K562 (cell line): ENCODE data around the gene BANP. TPM values are rescaled to one million over a fixed set of nuclear protein-coding genes. Genes with fewer than 3 reads are reported as not detected.

Experiments
- ATAC-seq: fragments of 200-7000 bp; cut with Tn5 transposase; 3 replicates; pipeline ENCODE4 v1.9.1; 2020; ENCODE audit warnings: moderate library complexity
- BruUV-seq: library from RNA; stranded (reverse); fragments of 400-500 nt; replicated peaks from 2 replicates; lab custom pipeline; 2021; lab: Mats Ljungman, UMichigan
- CTCF ChIA-PET: fragments of 300-600 bp; formaldehyde crosslinking; extraction: SDS; loops from one replicate; lab custom pipeline; 2021; ENCODE audit warnings: low intra/inter-chr PET ratio; lab: Yijun Ruan, JAX
- POLR2A ChIA-PET: fragments of 300-600, 350-650 bp; sonication (Branson Sonifier 250); formaldehyde crosslinking; extraction: SDS; loops from one replicate; lab custom pipeline; 2021; ENCODE audit warnings: antibody characterized with exemption, inconsistent platforms; lab: Yijun Ruan, JAX
- DNase-seq, 4 experiments: peaks; one replicate each; pipeline versions ENCODE4 v3.0.0 to v3.0.0-alpha.2; 2011 to 2018; ENCODE audit warnings: low spot score in 3 of 4, mixed read lengths in 3 of 4; ENCODE audit errors: extremely low read depth in 1 of 4
- FAIRE-seq: peaks from 2 replicates; lab custom pipeline; 2011; peaks lifted over from hg19 to GRCh38; lab: Jason Lieb, UNC
- H2AFZ ChIP-seq: 2 replicates; pipeline ENCODE4 v1.6.0; 2011; ENCODE audit warnings: low read depth, low read length, control low read depth, inconsistent platforms
- H3K27ac ChIP-seq: fragments of 200-600 bp; 3 replicates; pipeline ENCODE4 v1.8.0; 2011; ENCODE audit warnings: low read depth, mild to moderate bottlenecking, control low read depth, inconsistent platforms, low read length, moderate library complexity, mixed read lengths; ENCODE audit errors: extremely low read depth
- H3K27me3 ChIP-seq, 2 experiments: fragments of 300-600 bp in 1 of 2; 2 replicates in 1 of 2; 3 replicates in 1 of 2; pipeline versions ENCODE4 v1.6.0 to v1.8.0; 2011; ENCODE audit warnings: inconsistent platforms in 2 of 2, low read length in 2 of 2, mild to moderate bottlenecking in 1 of 2, mixed read lengths in 1 of 2, moderate library complexity in 1 of 2; ENCODE audit not compliant: control insufficient read depth in 2 of 2, insufficient read depth in 2 of 2
- H3K36me3 ChIP-seq: fragments of 300-600 bp; 3 replicates; pipeline ENCODE4 v1.8.0; 2011; ENCODE audit warnings: mild to moderate bottlenecking, low read length, inconsistent platforms; ENCODE audit not compliant: control insufficient read depth, insufficient read depth
- H3K4me1 ChIP-seq, 2 experiments: fragments of 200-600 bp in 1 of 2; replicated peaks in 1 of 2; 2 replicates in 1 of 2; 3 replicates in 1 of 2; pipeline versions ENCODE4 v1.5.1 to v1.8.0; 2011; ENCODE audit warnings: inconsistent platforms in 2 of 2, low read length in 2 of 2, mild to moderate bottlenecking in 1 of 2, mixed read lengths in 1 of 2, moderate library complexity in 1 of 2; ENCODE audit not compliant: control insufficient read depth in 2 of 2, insufficient read depth in 2 of 2
- H3K4me2 ChIP-seq: 2 replicates; pipeline ENCODE4 v1.6.1; 2011; ENCODE audit warnings: low read length, control low read depth, inconsistent platforms, mixed read lengths; ENCODE audit not compliant: insufficient read depth
- H3K4me3 ChIP-seq: fragments of 200-600 bp; sonication (generic), shearing (Covaris generic); 2 replicates; pipeline ENCODE4 v1.5.1; 2016; ENCODE audit warnings: control low read depth, inconsistent platforms
- H3K79me2 ChIP-seq: fragments of 200-600 bp; 3 replicates; pipeline ENCODE4 v1.8.0; 2011; ENCODE audit warnings: low read length, inconsistent platforms; ENCODE audit not compliant: control insufficient read depth, insufficient read depth
- H3K9ac ChIP-seq, 2 experiments: 2 replicates each; pipeline versions ENCODE4 v1.6.0 to v1.6.1; 2011; ENCODE audit warnings: low read depth in 2 of 2, low read length in 2 of 2, control low read depth in 1 of 2, inconsistent platforms in 1 of 2, mild to moderate bottlenecking in 1 of 2, mixed read lengths in 1 of 2; ENCODE audit not compliant: insufficient read depth in 1 of 2
- H3K9me1 ChIP-seq: one replicate; pipeline ENCODE4 v1.6.0; 2011; ENCODE audit warnings: inconsistent platforms, mild to moderate bottlenecking, low read length, moderate library complexity; ENCODE audit not compliant: control insufficient read depth, insufficient read depth
- H3K9me3 ChIP-seq: replicated peaks from 2 replicates; pipeline ENCODE4 v1.5.1; 2011; ENCODE audit warnings: low read depth, low read length, inconsistent platforms; ENCODE audit not compliant: control insufficient read depth, insufficient read depth
- H4K20me1 ChIP-seq: replicated peaks from 2 replicates; pipeline ENCODE4 v1.6.1; 2011; ENCODE audit warnings: low read length, inconsistent platforms, mixed read lengths; ENCODE audit not compliant: control insufficient read depth, insufficient read depth
- CHD2 ChIP-seq: IDR thresholded peaks from 2 replicates; pipeline ENCODE4 v1.6.1; 2011; ENCODE audit warnings: low read depth, low read length
- ERF ChIP-seq: fragments of 450-650 bp; formaldehyde crosslinking; IDR thresholded peaks from 2 replicates; pipeline ENCODE4 v1.4.0; 2020; ENCODE audit warnings: mild to moderate bottlenecking, mixed read lengths
- HMG20A ChIP-seq: fragments of 450-650 bp; formaldehyde crosslinking; conservative IDR thresholded peaks from 2 replicates; pipeline ENCODE4 v1.4.0; 2020; ENCODE audit warnings: mild to moderate bottlenecking, mixed read lengths
- NONO ChIP-seq, 2 experiments: fragments of 200-400 bp in 1 of 2; fragments of 450-650 bp in 1 of 2; formaldehyde crosslinking in 1 of 2; IDR thresholded peaks; 2 replicates each; pipeline ENCODE4 v1.6.1; 2017; ENCODE audit warnings: low read depth in 2 of 2, mild to moderate bottlenecking in 2 of 2, moderate library complexity in 2 of 2, low read length in 1 of 2
- PCBP1 ChIP-seq: fragments of 200-400 bp; formaldehyde crosslinking; IDR thresholded peaks from 2 replicates; pipeline ENCODE4 v1.6.1; 2018; ENCODE audit warnings: mild to moderate bottlenecking, low read depth, low read length; ENCODE audit not compliant: poor library complexity, severe bottlenecking
- RFX1 ChIP-seq: fragments of 450-650 bp; IDR thresholded peaks from 2 replicates; pipeline ENCODE4 v1.6.1; 2016; ENCODE audit warnings: mild to moderate bottlenecking, moderate library complexity
- SMAD1 ChIP-seq: fragments of 150-350 bp; IDR thresholded peaks from 2 replicates; pipeline ENCODE4 v1.6.1; 2014; ENCODE audit warnings: low read length, low read depth; ENCODE audit not compliant: partially characterized antibody
- ZFPM2 ChIP-seq: fragments of 250-450 bp; sonication (Bioruptor Pico); IDR thresholded peaks from 2 replicates; pipeline ENCODE4 v1.5.1; 2022; ENCODE audit warnings: mild to moderate bottlenecking
- ZNF280A ChIP-seq: fragments of 450-650 bp; IDR thresholded peaks from 2 replicates; pipeline ENCODE4 v1.6.1; 2018; ENCODE audit warnings: mild to moderate bottlenecking, low read depth; ENCODE audit not compliant: partially characterized antibody
- ZNF592 ChIP-seq: fragments of 450-650 bp; IDR thresholded peaks from 2 replicates; pipeline ENCODE4 v1.6.1; 2017; ENCODE audit warnings: antibody characterized with exemption, mild to moderate bottlenecking
- WGBS: fragments of 100-300 bp; shearing (Covaris generic); methylation state at CpG from one replicate; pipeline ENCODE4 v1.1.6; 2016; ENCODE audit warnings: low coverage, mixed read lengths; ENCODE audit not compliant: insufficient coverage; ENCODE audit errors: missing lambda C conversion rate; 5-methylcytosine and 5-hydroxymethylcytosine counted together
- in situ Hi-C: fragments of 300-500 bp; cut with MboI; formaldehyde crosslinking; loops from 4 replicates; pipeline ENCODE4 v1.15.0; 2018; ENCODE audit warnings: inconsistent platforms, mixed read lengths
- intact Hi-C: fragments of 100-400 bp; cut with micrococcal nuclease; formaldehyde crosslinking; loops from 2 replicates; pipeline ENCODE4 v1.14.2; 2022
- polyA plus RNA-seq, 8 experiments: library from polyadenylated mRNA; depleted of rRNA in 4 of 8; stranded (reverse) in 5 of 8; unstranded in 3 of 8; fragments of >200 nt; fragmentation: Nextera tagmentation in 2 of 8; fragmentation: Illumina TruSeq in 1 of 8; extraction: Ambion mirVana in 2 of 8; extraction: Trizol in 1 of 8; gene quantifications; 2 replicates each; pipeline versions ENCODE4 v1.2.1 to v1.2.3, GENCODE V29; 2011 to 2014; ENCODE audit warnings: inconsistent platforms in 1 of 8, missing spikeins in 1 of 8
- total RNA-seq, 7 experiments: library from RNA; depleted of rRNA in 6 of 7; stranded (reverse); fragments of >200 nt in 6 of 7; fragmentation: Illumina TruSeq in 2 of 7; extraction: Trizol in 2 of 7; gene quantifications; 2 replicates each; pipeline versions ENCODE4 v1.2.1 to v1.2.3, GENCODE V29; 2011 to 2021; ENCODE audit warnings: low replicate concordance in 1 of 7

The BANP gene
- total and polyA plus RNA-seq, 9 of the 15 experiments (the other 6 are each of a cell fraction or from before 2014, with no cell fraction given) = 4.6 to 22.1 (median 15.6) TPM

- Histone ChIP-seq H3K4me3 (no peak overlapping the region), H3K27ac (no peak overlapping the region), H3K79me2 (no peaks in the 10 kb centered on the region), H3K4me1 (peaks cover 0 to 8% of the 10 kb centered on the region in 2 experiments; a peak in 2 of 5 replicates), H4K20me1 (no peaks in the 10 kb centered on the region), H3K9ac (no peak overlapping the region; a peak in 1 of 4 replicates), H3K4me2 (no peak overlapping the region), H3K9me3 (no peaks in the 10 kb centered on the region), H2AFZ (no peak overlapping the region), H3K27me3 (no peaks in the 10 kb centered on the region), H3K36me3 (peaks cover 9% of the 10 kb centered on the region; the same call in 1 of the 3 replicates), H3K9me1 (no peaks in the 10 kb centered on the region)
- ATAC-seq (no peak), FAIRE-seq (no peak), DNase-seq (no peak)
- CTCF ChIA-PET = no interaction called here
- POLR2A ChIA-PET = no interaction called here
- in situ Hi-C loops = no loop called here
- intact Hi-C loops = no loop called here
- 63% methylated on average over 9 of the region's 10 CpGs for WGBS
- no TSS peak for BruUV-seq
- no peak for TF ChIP-seq ZNF592
- no peak for TF ChIP-seq ZNF280A
- no peak for TF ChIP-seq SMAD1
- no peak for TF ChIP-seq PCBP1
- TF ChIP-seq HMG20A = no peak
- no peak for TF ChIP-seq ZFPM2
- TF ChIP-seq CHD2 = no peak
- TF ChIP-seq RFX1 = no peak
- no peak for TF ChIP-seq NONO (IDR thresholded peaks at IDR 0.05; ENCODE audit: low read depth in 2 of 2, low read length in 1 of 2)
- TF ChIP-seq ERF (CRISPR knock-in tag) = no peak
Measured at GRCh38 chr16:88014252-88014781, 63.1 kb downstream of the BANP start.
